Measurements from ENCODE around the gene RGS19.

RGS19 gene

DNA sequence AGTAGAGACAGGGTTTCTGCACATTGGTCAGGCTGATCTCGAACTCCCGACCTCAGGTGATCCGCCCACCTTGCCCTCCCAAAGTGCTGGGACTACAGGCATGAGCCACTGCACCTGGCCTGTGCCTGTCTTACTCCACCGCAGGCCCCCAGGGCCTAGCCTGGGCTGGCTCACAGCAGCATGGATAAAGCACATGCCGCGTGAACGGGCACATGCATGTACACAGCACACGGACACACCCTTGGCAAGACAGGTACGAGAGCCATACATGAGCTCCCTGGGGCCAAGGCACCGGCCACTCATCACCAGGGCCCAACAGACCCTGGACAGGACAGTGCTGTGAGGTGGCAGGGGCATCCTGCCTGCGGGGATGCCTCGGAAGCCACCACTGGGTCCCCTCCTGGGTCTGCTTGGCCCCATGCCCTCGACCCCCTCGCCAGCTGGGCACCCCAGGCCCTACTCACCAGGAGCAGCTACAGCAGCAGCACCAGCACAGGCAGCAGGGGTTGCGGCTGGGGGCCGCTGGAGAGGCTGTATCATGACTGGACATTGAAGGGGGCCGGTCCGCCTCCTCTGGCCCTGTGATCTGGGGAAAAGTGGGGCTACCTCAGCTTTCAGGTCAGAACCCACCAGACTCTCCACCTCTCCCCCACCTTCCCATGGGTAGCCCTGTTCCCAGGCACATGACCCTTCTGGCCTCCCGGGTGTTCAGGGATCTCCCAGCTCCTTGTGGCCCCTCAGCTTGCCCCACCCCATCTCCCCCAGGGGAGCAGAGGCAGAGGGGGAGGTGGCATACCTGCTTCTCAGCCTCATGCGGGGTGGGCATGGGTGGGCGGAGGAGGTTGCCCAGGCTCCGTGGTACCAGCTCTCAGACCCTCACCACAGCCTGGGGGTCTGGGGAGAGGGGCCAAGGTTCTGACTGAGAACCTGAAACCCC is 3.0 kb downstream of the RGS19 start:
- no peak for DNase-seq

DNA sequence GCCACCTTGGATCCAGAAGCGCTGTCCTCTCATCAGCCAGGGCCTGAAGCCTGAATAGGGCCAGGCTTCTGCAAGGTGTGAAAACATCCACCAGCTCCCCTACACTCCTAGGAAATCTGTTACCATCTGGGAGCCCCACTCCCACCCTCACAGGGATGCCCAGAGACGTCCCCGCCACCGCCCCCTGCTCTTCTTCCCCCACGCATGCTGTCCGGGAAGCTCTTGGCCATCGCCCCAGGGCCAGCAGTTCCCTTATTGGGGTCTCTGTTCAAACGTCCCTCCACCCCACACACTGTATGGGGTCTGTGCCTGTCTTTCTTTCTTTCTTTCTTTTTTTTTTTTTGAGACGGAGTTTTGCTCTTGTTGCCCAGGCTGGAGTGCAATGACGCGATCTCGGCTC is 3.8 kb downstream of the RGS19 start:
- DNase-seq, result no peak

DNA sequence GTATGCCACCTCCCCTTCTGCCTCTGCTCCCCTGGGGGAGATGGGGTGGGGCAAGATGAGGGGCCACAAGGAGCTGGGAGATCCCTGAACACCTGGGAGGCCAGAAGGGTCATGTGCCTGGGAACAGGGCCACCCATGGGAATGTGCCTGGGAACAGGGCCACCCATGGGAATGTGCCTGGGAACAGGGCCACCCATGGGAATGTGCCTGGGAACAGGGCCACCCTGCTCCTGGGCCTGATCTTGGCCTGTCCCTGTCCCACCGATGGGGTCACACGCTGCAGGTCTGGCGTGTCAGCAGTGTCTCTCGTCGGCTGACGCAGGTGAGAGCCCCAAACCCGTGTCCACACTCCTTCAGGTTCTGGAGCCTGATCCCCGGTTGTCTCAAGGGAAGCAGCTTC is 4.4 kb downstream of the RGS19 start:
- no peak for DNase-seq

DNA sequence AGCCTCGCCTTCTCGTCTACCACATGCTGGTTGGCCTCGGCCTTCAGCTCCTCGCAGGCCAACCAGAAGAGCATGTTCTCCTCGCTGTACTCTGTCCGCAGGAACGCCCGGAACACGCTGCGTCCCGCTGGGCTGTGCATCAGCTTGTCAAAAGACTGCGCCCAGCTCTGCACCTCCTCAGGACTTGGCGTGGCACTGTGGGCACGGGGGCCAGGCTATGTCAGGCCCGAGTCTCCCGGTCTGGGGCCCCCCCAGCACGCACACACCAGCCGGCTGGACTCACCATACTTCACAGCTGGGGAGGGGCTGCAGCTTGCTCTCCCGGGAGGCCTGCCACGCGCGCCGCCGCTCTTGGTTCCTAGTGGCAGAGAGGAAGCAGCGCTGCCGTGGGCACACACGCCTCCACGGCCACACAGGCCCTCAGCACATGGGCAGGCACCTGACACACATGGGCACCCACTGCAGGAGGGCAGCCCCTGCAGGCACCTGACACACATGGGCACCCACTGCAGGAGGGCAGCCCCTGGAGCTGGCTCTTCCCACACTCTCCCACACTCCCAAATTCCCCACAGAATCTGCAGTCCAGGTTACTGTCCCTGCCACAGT is 5.0 kb downstream of the RGS19 start:
- DNase-seq, result no peak

DNA sequence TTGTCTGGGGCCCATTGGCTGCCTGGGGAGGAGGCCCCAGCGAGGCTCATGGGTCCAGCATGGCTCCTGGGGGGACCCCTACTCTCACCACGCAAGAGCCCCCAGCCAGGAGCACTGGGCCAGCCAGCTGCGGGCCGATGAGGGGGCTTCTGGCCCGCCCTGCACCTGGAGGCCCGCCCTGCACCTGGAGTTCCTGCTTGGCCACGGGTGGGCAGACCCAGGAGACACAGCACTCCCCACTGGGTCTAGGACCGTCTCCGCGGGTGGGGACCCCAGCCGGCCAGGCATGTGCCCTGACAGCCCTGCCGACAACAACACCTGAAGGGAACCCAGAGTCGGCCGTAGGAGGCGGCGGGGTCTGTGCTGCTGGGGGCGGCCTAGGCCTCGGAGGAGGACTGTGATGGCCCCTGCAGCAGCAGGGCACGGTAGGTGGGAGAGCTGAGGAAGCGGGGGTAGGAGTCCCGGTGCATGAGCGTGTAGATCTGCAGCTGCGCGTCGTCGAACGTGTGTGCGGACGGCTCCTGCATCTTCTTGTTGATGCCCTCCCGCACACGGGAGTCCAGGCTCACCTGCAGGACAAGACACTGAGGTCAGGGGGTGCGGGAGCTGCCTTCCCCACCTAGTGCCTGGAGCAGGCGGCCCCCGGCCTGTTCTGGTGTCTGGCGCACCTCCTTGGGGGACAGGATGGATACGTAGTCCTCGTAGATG is 5.7 kb downstream of the RGS19 start:
- DNase-seq, result no peak

DNA sequence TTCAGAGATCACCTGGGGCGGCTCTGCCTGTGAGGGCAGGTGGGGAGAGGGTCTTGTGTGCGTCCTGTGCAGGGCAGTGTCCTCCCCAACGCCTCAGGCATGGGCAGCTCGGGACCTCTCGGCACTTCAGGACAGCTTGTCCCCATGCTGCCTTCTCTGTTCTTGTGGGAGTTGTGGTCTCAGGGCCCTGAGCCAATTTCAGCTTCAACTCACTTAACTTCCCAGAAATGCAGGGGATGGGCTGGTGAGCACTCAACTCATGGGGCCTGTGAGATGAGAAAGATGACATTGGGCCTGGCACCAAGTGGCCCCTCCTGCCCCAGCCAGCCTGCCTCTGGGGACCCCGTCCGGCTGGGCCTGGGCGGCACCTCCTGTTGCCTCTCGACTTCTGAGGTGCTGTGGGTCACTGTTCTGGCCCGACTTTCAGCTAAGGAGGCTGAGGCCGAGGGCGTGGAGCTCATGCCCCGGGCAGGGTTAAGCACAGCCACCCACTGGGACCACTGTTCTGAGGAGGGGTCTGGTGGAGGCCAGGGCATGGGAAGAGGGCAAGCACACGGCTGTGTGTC is 6.7 kb downstream of the RGS19 start:
- no peak for DNase-seq

DNA sequence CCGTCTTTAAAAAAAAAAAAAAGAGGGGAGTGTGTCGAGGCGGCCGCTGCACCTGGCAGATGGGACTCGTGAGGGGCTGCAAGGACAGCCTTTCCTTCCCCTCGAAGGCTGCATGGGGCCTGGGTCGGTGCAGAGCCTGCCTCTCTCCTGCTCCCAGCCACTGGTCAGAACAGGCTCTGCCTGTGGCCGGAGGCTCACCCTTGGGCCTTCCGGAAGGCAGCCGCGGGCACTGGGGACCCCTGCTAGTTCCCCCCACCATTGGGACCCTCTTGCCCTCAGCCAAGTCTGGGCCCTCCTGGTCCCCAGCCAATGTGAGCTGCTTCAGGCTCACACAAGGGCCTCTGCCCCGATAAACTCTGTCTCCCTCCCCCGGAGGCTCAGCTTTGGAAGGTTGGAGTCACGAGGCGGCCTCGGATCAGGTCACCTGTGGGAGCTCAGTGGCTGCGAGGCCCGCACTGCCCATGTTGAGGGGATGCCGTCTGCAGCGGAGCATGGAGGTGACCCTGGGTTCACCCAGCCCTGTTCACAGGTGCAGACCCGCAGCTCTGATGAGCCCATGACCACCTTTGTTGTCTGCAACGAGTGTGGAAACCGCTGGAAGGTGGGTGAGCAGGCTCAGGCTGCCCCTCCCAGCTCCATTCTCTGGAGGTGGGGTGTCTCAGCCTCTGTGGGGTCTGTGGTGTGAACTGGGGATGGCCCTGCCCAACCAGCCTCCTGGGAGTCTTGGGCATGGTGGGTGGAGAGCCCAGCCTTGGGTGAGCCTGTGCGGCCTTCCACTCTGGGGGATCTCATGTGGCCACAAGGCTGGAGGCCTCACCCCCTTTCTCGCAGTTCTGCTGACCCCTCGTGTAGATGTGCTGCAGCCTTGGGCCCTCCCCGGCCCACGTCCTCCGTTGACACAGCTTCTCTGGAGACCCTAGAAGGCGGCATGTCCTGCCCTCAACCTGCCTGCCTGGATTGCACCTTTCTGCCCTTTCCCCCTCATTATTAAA is 7.7 kb downstream of the RGS19 start:
- DNase-seq, result no peak

DNA sequence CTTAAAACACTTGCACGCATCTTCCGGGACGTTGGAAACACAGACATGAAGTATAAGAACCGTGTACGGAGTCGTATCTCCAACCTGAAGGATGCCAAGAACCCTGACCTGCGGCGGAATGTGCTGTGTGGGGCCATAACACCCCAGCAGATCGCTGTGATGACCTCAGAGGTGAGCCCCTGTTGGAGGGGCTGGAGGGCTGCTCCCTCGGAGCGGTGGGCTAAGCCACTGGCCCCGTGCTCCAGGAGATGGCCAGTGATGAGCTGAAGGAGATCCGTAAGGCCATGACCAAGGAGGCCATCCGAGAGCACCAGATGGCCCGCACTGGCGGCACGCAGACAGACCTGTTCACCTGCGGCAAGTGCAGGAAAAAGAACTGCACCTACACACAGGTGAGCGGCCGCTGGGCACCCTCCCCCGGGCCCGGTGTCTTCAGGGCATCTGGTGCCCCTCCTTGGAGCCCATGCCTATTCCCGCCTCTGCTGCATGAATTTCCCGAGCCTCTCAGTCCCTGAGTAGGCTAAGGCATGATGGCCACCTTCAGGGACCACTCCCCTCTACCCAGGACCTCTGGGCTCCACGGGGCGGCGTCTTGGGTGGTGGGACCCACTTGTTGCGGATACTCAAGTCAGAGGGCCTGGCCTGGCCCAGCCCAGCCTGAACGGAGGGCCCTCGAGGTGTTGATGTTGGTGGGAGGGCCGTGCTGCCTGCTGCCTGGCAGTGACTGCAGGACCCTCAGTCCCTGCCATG is 8.9 kb downstream of the RGS19 start:
- no peak for DNase-seq

DNA sequence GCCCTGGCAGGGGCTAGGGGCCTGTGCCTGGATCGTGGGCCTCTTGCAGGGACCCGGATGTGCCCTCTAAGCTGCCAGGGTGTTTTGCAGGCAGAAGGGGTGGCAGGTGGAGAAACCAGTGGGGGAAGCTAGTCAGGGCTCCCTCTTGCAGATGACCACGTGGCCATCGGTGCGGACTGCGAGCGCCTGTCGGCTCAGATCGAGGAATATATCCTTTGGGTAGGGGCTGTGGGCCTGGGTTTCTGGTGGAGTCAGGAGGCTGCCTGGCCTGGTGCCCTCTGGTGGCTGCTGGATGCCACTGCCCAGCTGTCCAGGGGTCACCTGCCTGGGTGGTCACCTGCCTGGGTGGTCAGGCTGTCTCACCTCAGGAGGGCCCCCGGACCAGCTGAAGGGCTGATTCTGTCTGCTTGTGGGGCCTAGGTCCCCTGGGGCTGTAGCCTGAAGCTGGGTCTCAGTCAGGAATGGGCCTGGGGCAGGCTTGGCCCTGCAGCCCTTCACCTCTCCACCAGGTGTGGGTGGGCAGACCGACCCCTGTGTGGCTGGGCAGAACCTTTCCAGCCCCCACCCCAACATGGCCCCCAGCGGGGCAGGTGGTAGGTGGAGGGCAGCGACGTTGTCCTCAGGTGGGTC is 9.6 kb downstream of the RGS19 start:
- DNase-seq, result no peak

DNA sequence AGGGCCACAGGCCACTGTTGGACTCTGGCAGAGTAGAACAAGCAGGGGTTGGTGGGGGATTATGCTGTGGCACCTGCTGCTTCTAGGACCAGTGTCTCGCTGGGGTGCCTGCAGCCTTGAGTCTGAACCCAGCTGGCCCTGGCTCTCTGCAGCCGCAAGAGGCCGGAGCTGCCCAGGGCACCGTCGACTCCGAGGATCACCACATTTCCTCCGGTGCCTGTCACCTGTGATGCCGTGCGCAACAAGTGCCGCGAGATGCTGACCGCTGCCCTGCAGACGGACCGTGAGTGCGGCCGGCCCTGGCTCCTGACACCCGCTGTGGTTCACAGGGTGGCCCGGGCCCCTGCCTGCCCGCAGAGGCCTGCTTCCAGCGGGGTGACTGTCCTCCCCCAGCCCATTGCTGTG is 10.1 kb downstream of the RGS19 start:
- DNase-seq, result no peak

DNA sequence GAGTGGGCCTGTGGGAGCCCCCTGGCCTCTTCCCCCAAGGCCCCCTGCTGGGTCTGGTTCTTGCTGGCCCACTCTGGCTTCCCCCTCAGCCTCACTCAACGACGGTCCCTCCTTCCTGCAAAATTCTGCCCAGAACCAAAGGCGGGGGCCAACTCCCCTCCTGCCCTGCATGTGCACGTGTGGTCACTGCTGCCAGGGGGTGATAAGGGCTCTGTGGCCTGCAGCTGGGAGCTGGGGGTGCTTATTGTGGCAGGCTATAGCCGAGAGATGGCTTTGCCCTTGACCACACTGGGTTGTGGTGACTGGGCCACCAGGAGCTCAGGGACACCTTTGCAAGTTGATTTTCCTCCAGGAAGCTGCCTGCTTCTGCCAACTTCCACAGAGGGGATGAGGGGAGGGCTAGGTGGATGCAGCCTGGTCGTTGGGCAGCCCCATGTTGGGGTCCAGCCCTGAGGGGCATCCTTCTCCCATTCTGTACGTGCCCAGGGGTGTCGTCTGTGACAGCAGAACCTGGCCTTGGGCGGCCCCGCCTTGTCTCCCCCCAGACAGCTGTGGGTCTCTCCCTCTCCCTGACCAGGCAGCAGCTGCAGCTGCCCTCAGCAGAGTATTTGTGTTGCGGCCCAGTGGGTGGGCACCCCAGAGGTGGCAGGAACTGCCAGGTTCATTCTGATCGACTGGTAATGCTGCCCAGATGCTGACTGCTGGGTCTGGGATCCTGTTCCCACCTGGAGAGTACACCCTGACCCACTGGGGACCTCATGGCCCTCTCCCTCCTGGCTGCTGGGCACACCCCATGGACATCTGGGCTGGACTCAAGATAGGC is 10.7 kb downstream of the RGS19 start:
- DNase-seq, result no peak

DNA sequence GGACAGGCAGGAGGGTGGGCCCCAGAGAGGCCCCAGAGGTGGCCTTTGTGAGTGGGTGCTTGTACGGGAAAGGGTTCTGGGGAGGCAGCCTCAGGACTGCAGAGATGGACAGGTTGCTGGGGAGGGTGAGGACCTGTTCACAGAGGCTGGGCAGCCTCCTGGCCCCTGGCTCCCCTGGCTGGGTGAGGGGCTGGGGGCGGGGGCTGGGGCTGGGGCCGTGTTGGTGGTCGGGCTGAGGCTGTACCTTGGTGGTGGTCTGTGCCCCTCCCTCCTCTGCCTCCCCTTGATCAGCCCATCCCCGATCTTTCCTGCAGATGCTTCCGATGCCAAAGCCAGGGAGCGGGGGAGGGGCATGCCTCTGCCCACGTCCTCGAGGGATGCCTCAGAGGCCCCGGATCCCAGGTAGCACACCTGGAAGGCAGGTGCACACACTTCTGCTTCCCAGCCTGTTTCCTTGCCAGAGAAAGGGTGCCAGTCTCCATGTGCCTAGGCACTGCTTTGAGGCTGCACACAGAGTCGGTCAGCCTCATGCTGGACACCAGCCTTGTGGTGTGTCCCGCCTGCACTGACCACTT is 11.5 kb downstream of the RGS19 start:
- DNase-seq, result no peak

DNA sequence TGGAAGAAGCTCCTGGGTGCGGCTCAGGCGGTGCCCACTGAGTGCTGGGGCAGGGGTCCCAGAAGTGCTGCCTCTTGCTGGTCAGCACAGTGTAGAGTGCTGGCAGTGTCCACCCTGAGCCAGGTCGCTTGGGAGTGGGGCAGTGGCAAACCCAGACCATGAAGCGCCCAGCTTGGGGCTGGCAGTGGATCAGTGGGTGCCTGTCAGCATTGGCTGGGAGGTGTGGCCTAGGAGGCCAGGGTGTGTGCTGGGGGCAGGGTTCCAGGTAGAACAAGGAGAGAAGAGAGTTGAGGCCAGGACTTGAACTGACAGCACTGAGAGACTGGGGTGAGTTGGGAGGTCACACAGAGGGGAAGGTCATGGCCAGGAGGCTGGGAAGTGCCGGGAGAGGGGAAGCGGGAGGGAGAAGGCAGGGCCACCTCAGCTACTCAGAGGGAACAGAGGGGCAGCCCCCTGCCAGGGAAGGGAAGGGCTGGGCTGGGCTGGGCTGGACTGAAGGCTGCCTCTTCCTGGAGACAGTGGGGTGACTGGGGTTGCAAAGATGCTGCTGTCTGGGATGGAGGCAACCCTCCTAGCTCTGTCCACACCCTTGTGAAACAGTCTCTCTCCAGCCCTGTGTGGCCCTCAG is 12.2 kb downstream of the RGS19 start:
- DNase-seq, result no peak

DNA sequence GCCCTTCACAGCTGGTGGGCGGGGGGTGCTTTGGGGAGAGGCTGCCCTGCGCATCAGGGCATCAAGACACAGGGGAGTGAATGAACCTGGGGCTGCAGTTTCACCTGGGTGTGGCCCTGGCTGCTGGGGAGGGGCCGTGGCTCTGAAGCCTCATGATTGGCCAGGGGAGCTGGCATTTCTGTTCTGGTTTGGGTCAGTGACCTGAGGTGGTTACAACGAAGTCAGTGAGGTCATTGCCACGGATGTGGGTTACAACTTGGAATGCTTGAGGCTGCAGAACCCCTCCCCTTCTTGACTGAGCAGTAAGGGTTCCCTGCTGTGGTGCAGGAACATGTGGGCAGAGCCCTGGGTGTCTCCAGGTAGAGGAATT is 13.4 kb downstream of the RGS19 start:
- peak; percentile 78 to 81 for DNase-seq

DNA sequence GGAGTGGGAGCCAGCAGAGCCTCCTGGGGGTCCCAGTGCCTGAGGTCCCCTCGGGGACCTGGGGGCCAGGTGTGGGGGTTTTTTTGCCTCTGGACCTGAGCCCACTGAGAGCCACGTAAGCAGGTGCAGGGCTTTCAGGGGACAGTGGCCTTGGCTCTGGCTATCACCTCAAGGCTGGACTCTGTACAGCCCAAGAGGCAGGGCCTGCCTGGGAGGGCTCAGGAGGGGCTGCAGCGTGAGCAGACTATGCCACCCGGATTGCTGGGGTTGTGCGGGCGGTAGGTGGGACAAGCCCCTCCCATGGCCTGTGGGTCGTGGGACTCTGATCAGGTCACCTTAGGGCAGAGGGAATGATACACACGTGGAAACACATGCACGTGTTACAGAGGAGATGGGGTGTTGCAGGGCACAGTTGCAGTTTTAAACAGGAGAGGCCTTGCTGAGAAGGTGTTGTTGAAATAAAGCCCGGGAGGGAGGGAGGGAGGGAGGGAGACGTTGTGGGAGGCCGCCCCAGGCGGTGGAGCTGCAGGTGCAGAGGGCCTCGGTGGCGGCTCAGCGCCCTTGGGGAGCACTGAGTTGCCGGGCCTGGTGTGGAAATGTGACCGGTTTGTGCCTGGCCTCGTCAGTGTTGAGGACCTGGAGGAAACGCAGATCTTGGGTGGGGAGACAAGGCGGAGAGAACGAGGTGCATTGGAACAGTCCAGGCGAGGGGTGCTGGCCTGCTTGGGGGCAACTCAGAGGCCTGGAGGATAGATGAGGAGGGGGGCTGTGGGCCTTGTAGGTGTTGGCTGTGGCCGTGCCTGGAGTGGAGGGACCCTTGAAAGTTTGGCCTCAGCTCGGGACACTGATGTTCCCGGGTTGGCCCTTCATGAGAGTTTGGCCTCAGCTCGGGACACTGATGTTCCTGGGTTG is 14.0 kb downstream of the RGS19 start:
- DNase-seq, result no peak

DNA sequence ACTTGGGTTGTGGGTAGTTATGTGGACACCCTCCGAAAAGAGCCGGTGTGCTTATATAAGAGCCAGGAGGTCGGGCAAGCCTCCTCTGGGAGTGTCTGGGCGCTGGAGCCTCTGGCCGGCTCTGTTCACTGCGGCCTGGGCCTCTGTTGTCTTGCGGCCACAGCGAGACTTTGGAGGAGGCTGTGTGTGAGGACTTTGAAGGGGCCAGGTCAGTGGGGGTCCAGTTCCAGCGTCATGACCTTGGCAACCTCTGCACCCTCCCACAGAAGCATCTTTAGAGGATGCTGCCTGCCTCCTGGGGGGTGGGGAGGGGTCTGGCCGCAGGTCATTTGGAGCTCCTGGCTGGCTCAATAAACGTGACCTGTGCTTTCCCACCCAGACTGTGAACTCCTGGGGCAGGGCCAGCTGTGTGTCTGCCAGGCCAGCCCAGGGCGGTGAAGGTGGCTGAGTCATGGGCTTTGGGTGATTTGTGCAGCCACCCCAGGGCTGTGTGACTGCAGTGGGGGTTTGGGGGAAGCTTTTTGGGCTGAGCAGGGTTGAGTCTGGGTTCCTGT is 15.1 kb downstream of the RGS19 start:
- no peak for DNase-seq

DNA sequence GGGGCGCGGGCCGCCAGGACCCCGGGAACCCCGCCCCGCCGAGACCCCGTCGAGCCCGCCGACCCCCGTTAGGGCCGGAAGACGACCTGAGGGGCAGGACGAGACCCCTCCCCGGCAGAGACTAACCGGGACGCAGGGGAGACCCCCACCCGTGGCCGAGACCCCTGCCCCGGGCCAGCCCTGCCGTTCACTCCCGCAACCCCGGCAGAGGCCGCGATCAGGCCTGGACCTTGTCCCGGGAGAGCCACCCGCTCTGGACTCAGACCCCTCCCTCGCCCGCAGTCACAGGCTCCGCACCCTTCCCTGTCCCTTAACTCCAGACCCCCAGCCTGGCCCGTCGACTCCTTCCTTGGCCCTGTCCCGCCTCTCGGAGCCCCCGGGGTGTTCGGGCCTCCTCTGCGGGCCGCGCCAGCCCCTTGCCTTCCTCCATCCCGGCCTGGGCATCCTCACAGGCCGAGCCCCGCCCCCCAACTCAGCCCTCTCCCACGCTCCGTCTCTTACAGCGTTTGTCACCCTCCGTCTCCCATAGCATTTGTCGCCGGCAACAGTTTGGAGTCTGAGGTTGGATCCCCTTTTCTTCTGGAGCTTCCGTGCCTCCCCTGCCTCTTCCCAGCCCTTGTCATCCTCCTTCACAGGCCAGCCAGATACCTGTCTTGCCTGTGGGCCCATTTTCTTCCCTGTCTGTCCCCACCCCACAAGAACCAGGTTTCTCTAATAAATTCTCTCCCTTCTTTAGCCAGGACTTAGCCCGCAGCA is 15.8 kb downstream of the RGS19 start:
- DNase-seq, result no peak
